ENCODE data around the gene PACSIN2.
"Not testable (repeated sequence)": the region's sequence is repeated elsewhere in the genome, so short reads cannot be mapped to it uniquely, and the experiment has no call there.

The PACSIN2 gene

GRCh38 chr22:42947211-42947990 is 67.5 kb downstream of the PACSIN2 start:
- no peak for DNase-seq (ENCODE audit: extremely low read depth in 1 of 2, low read depth in 1 of 2)

- no peak for DNase-seq (ENCODE audit: extremely low read depth in 1 of 2, low read depth in 1 of 2)
Measured at GRCh38 chr22:42946546-42947198, 68.3 kb downstream of the PACSIN2 start.

- DNase-seq (ENCODE audit: extremely low read depth in 1 of 2, low read depth in 1 of 2), result no peak
Measured at GRCh38 chr22:42945736-42946135, 69.2 kb downstream of the PACSIN2 start.

- DNase-seq (ENCODE audit: extremely low read depth in 1 of 2, low read depth in 1 of 2), result no peak
Measured at GRCh38 chr22:42945027-42945426, 69.9 kb downstream of the PACSIN2 start.

GRCh38 chr22:42944409-42944808 is 70.5 kb downstream of the PACSIN2 start:
- DNase-seq (ENCODE audit: extremely low read depth in 1 of 2, low read depth in 1 of 2), result no peak

- no peak for DNase-seq (ENCODE audit: extremely low read depth in 1 of 2, low read depth in 1 of 2)
Measured at GRCh38 chr22:42943981-42944380, 71.0 kb downstream of the PACSIN2 start.

DNA sequence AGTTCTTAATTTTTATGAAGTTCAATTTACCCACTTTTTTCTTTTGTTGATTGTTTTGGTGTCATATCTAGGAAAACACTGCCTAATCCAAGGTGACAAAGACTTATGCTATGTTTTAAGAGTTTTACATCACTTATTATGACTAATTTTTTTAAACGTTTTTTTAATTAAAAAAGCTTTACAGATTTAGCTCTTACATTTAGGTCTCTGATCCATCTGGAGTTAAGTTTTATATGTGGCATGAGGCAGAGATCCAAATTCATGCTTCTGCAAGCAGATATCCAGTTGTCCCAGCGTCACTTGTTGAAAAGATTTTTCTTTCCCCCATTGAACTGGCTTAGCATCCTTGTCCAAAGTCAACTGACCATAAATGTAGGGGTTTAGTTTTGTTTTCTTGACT is 72.6 kb downstream of the PACSIN2 start:
- no peak for DNase-seq (ENCODE audit: extremely low read depth in 1 of 2, low read depth in 1 of 2)

DNA sequence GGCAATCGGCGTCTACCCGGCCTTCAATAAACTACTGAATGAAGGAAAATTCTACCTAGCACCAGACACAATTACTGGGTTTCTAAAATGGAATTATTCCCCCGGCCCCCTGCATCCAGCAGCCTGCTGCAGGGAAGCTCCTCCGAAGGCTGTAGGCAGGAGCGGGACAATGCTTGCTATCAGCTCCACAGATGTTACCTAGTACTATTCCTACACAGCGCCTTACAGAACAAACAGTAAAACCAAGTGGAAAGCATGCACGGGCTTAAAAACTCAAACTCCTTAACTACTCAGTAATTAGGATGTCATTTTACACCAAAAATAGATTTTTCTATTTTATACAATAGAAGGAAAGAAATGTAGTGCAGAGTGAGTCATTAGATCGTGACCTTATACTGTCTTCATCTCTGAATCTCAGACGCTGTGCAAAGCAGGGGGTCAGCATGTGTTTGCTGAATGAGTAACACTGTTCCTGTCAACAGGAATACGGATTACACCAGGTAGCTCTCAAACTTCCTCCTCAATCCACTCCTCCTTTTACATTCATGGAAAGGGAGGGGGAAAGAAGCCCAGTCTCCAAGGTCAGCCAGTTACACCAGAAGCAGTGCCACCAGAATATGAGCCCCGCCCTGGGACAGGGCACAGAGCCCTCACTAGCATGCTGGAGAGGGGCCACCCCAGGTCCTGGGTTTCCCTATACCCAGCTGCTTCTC is 74.9 kb downstream of the PACSIN2 start:
- DNase-seq (ENCODE audit: extremely low read depth in 1 of 2, low read depth in 1 of 2), result no peak

DNA sequence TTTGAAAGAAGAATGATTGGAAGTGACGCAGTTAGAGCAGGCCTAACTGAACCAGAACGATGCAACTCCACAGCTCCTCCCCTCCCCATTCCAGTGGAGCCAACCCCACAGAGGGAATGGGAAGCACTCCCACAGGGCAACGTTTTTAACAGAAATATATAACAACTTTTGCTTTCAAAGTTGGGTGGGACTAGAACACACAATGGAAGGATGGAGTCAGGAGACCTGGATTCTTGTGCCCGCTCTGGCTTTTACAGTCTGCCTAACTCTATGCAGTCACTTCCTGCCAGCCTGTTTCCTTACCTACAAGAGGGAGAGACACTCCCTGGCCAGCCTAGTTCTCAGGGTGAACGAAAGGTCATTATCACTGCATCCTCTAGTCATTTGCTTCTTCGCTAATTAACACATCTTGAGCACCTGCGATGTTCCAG is 75.5 kb downstream of the PACSIN2 start:
- no peak for DNase-seq (ENCODE audit: extremely low read depth in 1 of 2, low read depth in 1 of 2)

- DNase-seq (ENCODE audit: extremely low read depth in 1 of 2, low read depth in 1 of 2), result no peak
Measured at GRCh38 chr22:42938976-42939375, 76.0 kb downstream of the PACSIN2 start.

DNA sequence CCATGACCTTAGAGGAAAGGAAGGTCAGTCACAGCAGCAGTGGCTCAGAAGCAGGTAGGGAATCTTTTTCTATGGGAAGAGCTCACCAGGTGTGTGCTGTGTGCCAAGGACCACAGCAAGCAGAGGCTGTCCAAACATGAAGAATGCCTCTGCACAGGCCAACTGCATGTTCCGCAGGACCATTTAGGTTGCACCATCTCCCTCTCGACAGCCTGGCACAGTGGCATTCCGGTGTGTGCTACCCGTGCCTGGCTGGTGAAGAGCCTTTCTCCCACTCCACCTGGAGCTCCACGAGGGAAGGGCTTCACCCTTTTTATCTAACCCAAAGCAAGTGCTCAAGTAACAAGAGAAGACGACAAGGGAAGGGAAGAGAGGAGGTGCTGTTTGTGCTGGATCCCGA is 76.5 kb downstream of the PACSIN2 start:
- DNase-seq (ENCODE audit: extremely low read depth in 1 of 2, low read depth in 1 of 2), result no peak

- DNase-seq (ENCODE audit: extremely low read depth in 1 of 2, low read depth in 1 of 2), result no peak
Measured at GRCh38 chr22:42937164-42937843, 77.6 kb downstream of the PACSIN2 start.

DNA sequence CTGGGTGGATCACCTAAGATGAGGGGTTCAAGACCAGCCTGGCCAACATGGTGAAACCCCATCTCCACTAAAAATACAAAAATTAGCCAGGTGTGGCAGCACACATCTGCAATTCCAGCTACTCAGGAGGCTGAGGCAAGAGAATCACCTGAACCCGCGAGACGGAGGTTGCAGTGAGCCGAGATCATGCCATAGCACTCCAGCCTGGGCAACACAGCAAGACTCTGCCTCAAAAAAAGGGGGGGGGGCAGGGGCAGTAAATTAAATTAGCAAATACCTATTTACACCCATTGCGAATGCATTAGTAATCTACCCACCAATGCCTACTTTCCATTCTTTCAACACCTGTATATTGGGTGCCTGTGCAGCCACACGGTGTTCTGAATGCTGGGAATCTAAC is 78.3 kb downstream of the PACSIN2 start:
- DNase-seq (ENCODE audit: extremely low read depth in 1 of 2, low read depth in 1 of 2), result not testable (repeated sequence)

GRCh38 chr22:42934338-42934737 is 80.6 kb downstream of the PACSIN2 start:
- DNase-seq (ENCODE audit: extremely low read depth in 1 of 2, low read depth in 1 of 2), result no peak

DNA sequence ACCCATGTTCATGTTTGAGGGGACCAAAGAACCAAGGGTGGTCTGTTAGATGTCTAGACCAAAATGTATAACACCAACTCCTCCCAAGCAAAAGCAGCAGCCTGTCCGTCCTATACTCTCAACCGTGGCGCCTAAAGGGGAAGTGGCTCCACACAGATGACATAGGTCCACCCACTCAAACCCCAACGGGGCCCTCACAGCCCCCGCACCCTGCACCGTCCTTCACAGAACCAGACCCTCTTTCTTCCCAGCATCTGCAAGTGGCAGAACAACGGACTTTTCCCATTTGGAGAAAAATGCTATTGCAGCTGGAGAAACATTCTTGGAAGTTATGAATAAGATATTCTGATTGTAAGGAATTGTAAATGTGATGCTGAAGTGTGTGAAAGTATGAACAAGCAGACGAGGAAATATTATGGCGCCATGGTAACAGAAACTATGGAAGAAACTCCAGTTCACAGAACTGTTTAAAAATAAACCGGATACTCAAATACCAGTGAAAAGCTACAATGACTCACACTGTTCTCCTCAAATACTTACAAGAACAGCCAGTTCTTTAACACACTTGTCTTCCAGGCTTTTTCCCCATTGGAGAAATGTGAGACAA is 81.4 kb downstream of the PACSIN2 start:
- DNase-seq (ENCODE audit: extremely low read depth in 1 of 2, low read depth in 1 of 2), result no peak

- DNase-seq (ENCODE audit: extremely low read depth in 1 of 2, low read depth in 1 of 2), result no peak
Measured at GRCh38 chr22:42932857-42933484, 82.0 kb downstream of the PACSIN2 start.

- no peak for DNase-seq (ENCODE audit: extremely low read depth in 1 of 2, low read depth in 1 of 2)
Measured at GRCh38 chr22:42932197-42932519, 82.8 kb downstream of the PACSIN2 start.

DNA sequence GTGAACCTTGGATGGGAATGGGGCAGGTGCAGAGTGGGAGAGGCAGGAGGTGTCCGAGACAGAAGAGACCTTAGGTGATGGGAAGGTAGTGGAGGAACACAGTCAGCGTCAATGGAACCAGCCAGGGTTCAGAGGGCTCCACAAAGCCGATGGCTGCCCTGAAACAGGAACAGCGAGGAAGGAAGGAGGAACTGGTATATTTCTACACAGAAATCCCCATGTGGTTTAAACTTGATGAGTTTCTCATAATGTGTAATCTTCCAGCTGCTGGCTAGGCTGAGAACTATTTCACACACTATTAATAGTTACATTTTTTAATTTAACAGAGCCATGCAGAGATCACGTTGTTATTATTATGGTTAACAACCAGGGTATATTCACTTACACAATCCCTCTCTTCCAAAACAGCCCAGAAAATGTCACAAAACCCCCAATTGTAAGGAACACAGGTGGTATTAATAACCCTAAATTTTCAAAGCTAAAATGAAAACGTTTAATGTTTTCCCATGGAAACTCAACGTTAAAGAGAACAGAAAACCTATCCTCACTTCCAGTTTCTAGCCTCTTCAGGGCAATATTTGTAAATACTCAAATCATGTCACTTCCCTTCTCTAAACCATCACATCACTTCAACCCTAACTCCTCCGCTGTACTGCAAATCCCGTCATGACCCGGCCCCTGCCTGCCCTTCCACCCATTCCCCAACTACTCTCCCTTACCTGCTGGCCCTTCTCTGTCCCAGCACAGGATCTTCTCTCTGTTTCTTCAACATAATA is 83.3 kb downstream of the PACSIN2 start:
- no peak for DNase-seq (ENCODE audit: extremely low read depth in 1 of 2, low read depth in 1 of 2)

GRCh38 chr22:42930810-42931420 is 84.0 kb downstream of the PACSIN2 start:
- DNase-seq (ENCODE audit: extremely low read depth in 1 of 2, low read depth in 1 of 2), result no peak

DNA sequence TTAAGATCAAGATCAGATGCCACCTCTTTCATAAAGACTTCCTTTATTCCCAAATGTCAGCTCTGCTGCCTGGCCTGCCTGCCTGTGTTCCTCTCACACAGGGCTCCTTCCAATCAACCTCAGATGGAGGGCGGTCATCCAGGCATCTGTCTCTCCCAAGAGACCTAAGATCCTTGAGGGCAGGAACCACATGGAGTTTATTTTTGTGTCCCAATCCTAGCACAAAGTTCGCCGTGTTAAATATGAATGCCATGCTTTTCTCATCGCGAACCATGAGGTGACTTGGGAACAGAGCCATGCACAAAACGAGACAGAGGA is 85.2 kb downstream of the PACSIN2 start:
- no peak for DNase-seq (ENCODE audit: extremely low read depth in 1 of 2, low read depth in 1 of 2)
